IMR-90 (cell line): ENCODE measurements around the gene PACSIN2. TPM values are rescaled to one million over a fixed set of nuclear protein-coding genes. Genes with fewer than 3 reads are reported as not detected.

Source experiments
- ATAC-seq: fragments of 200-7000 bp; cut with Tn5 transposase; 2 replicates; pipeline ENCODE4 v1.9.1; 2020; ENCODE audit warnings: low read depth, mild to moderate bottlenecking, moderate library complexity
- BruUV-seq: library from RNA; stranded (reverse); fragments of 400-500 nt; replicated peaks from 2 replicates; lab custom pipeline; 2021; lab: Mats Ljungman, UMichigan
- CTCF ChIA-PET: fragments of 300-600 bp; formaldehyde crosslinking; extraction: SDS; loops from one replicate; lab custom pipeline; 2021; ENCODE audit warnings: antibody characterized with exemption; lab: Yijun Ruan, JAX
- POLR2A ChIA-PET: fragments of 300-600 bp; sonication (Branson Sonifier 250); formaldehyde crosslinking; loops from one replicate; lab custom pipeline; 2022; ENCODE audit warnings: antibody characterized with exemption; ENCODE audit not compliant: unreplicated experiment; lab: Charles Lee
- DNase-seq: peaks from one replicate; pipeline ENCODE4 v3.0.0; 2013
- H2AFZ ChIP-seq: replicated peaks from 2 replicates; pipeline ENCODE3; 2013; ENCODE audit warnings: low read length, mild to moderate bottlenecking; ENCODE audit not compliant: poor library complexity
- H2AK5ac ChIP-seq: 2 replicates; pipeline ENCODE4 v1.6.1; 2013; ENCODE audit warnings: low read depth, low read length, inconsistent platforms
- H2AK9ac ChIP-seq: replicated peaks from 2 replicates; pipeline ENCODE3; 2013; ENCODE audit warnings: mild to moderate bottlenecking, low read depth, low read length, moderate library complexity; ENCODE audit not compliant: poor library complexity
- H2BK120ac ChIP-seq: 2 replicates; pipeline ENCODE4 v1.6.1; 2013; ENCODE audit warnings: low read depth, low read length, inconsistent platforms
- H2BK15ac ChIP-seq: 3 replicates; pipeline ENCODE4 v1.6.1; 2013; ENCODE audit warnings: low read depth, low read length, inconsistent platforms
- H2BK20ac ChIP-seq: 2 replicates; pipeline ENCODE4 v1.6.1; 2013; ENCODE audit warnings: low read depth, mild to moderate bottlenecking, inconsistent platforms, low read length, moderate library complexity
- H2BK5ac ChIP-seq: 2 replicates; pipeline ENCODE4 v1.6.1; 2013; ENCODE audit warnings: mild to moderate bottlenecking, low read depth, low read length, inconsistent platforms; ENCODE audit not compliant: poor library complexity, severe bottlenecking
- H3K14ac ChIP-seq: replicated peaks from 2 replicates; pipeline ENCODE4 v1.6.1; 2013; ENCODE audit warnings: low read depth, low read length, inconsistent platforms
- H3K18ac ChIP-seq: 2 replicates; pipeline ENCODE4 v1.6.1; 2013; ENCODE audit warnings: low read depth, low read length, control low read depth
- H3K23ac ChIP-seq: 2 replicates; pipeline ENCODE4 v1.6.1; 2013; ENCODE audit warnings: low read depth, low read length, inconsistent platforms
- H3K27ac ChIP-seq: 2 replicates; pipeline ENCODE4 v1.5.1; 2013; ENCODE audit warnings: mild to moderate bottlenecking, control low read depth, low read length; ENCODE audit not compliant: insufficient read depth
- H3K27me3 ChIP-seq: 2 replicates; pipeline ENCODE4 v1.6.1; 2013; ENCODE audit warnings: low read length; ENCODE audit not compliant: control insufficient read depth, insufficient read depth
- H3K36me3 ChIP-seq: 2 replicates; pipeline ENCODE4 v1.6.1; 2013; ENCODE audit warnings: low read length, mixed read lengths; ENCODE audit not compliant: control insufficient read depth, insufficient read depth
- H3K4ac ChIP-seq: 2 replicates; pipeline ENCODE4 v1.6.1; 2013; ENCODE audit warnings: low read depth, low read length, inconsistent platforms
- H3K4me1 ChIP-seq: 2 replicates; pipeline ENCODE4 v1.6.1; 2013; ENCODE audit warnings: low read length, mixed read lengths; ENCODE audit not compliant: control insufficient read depth, insufficient read depth
- H3K4me2 ChIP-seq: 2 replicates; pipeline ENCODE4 v1.6.1; 2013; ENCODE audit warnings: low read depth, mild to moderate bottlenecking, control low read depth, low read length, moderate library complexity
- H3K4me3 ChIP-seq: 2 replicates; pipeline ENCODE4 v1.5.1; 2013; ENCODE audit warnings: low read depth, mild to moderate bottlenecking, control low read depth, low read length, moderate library complexity; ENCODE audit not compliant: insufficient read depth
- H3K56ac ChIP-seq: 2 replicates; pipeline ENCODE4 v1.6.1; 2013; ENCODE audit warnings: low read length, inconsistent platforms; ENCODE audit not compliant: insufficient read depth; ENCODE audit errors: extremely low read depth
- H3K79me1 ChIP-seq, 2 experiments: 2 replicates each; pipeline ENCODE4 v1.6.1; 2013; ENCODE audit warnings: low read length in 2 of 2, inconsistent platforms in 1 of 2, low read depth in 1 of 2
- H3K9ac ChIP-seq: 2 replicates; pipeline ENCODE4 v1.6.1; 2013; ENCODE audit warnings: low read depth, low read length, control low read depth
- H3K9me1 ChIP-seq: 2 replicates; pipeline ENCODE4 v1.6.1; 2013; ENCODE audit warnings: low read length, inconsistent platforms; ENCODE audit not compliant: insufficient read depth
- H3K9me3 ChIP-seq: 2 replicates; pipeline ENCODE4 v1.6.1; 2013; ENCODE audit warnings: low read length; ENCODE audit not compliant: control insufficient read depth, insufficient read depth
- H4K20me1 ChIP-seq: 2 replicates; pipeline ENCODE4 v1.6.1; 2013; ENCODE audit warnings: low read length, inconsistent platforms; ENCODE audit not compliant: insufficient read depth
- H4K5ac ChIP-seq: 2 replicates; pipeline ENCODE4 v1.6.1; 2013; ENCODE audit warnings: mild to moderate bottlenecking, low read depth, low read length, control low read depth
- H4K8ac ChIP-seq, 2 experiments: 2 replicates each; pipeline ENCODE4 v1.6.1; 2013; ENCODE audit warnings: low read depth in 2 of 2, low read length in 2 of 2, control low read depth in 1 of 2, inconsistent platforms in 1 of 2
- H4K91ac ChIP-seq: 2 replicates; pipeline ENCODE4 v1.6.1; 2013; ENCODE audit warnings: low read depth, low read length, inconsistent platforms; ENCODE audit not compliant: insufficient read depth
- BHLHE40 ChIP-seq: fragments of 150-350 bp; IDR thresholded peaks from 2 replicates; pipeline ENCODE4 v1.6.1; 2016; ENCODE audit warnings: mild to moderate bottlenecking, low read depth, low read length
- CHD1 ChIP-seq: IDR thresholded peaks from 2 replicates; pipeline ENCODE4 v1.6.1; 2012; ENCODE audit warnings: low read depth, low read length, improper control_type of control experiment
- CTCF ChIP-seq: conservative IDR thresholded peaks from 2 replicates; pipeline ENCODE4 v1.5.1; 2012; ENCODE audit warnings: mild to moderate bottlenecking, low read depth, low read length, improper control_type of control experiment
- MAFK ChIP-seq: IDR thresholded peaks from 2 replicates; pipeline ENCODE4 v1.6.1; 2012; ENCODE audit warnings: low read depth, low read length, improper control_type of control experiment
- POLR2A ChIP-seq: IDR thresholded peaks from 2 replicates; pipeline ENCODE4 v1.6.1; 2012; ENCODE audit warnings: mild to moderate bottlenecking, low read depth, low read length
- RCOR1 ChIP-seq: IDR thresholded peaks from 2 replicates; pipeline ENCODE4 v1.6.1; 2012; ENCODE audit warnings: mild to moderate bottlenecking, low read length, improper control_type of control experiment; ENCODE audit not compliant: insufficient replicate concordance
- SMC3 ChIP-seq: fragments of 150-350 bp; IDR thresholded peaks from 2 replicates; pipeline ENCODE4 v1.6.1; 2016; ENCODE audit warnings: low read depth, mild to moderate bottlenecking, antibody characterized with exemption, low read length, moderate library complexity
- USF2 ChIP-seq: fragments of 150-350 bp; IDR thresholded peaks from 2 replicates; pipeline ENCODE4 v1.6.1; 2017; ENCODE audit warnings: mild to moderate bottlenecking, antibody characterized with exemption, low read length, low read depth
- WGBS, 2 experiments: methylation state at CpG; one replicate each; pipeline versions ENCODE4 v1.1.5 to v1.1.7; 2013; ENCODE audit warnings: missing lambda C conversion rate in 2 of 2; ENCODE audit not compliant: insufficient read length in 1 of 2; ENCODE audit errors: extremely low coverage in 2 of 2; 5-methylcytosine and 5-hydroxymethylcytosine counted together
- dilution Hi-C: fragments of 300-500 bp; cut with HindIII; formaldehyde crosslinking; loops from one replicate; pipeline ENCODE4 v1.14.3; 2018; ENCODE audit warnings: low sequenced_read_pairs; ENCODE audit not compliant: unreplicated experiment
- in situ Hi-C: fragments of 300-500 bp; cut with MboI; formaldehyde crosslinking; loops from 3 replicates; pipeline ENCODE4 v1.14.3; 2019; ENCODE audit warnings: low sequenced_read_pairs, inconsistent platforms, mixed read lengths
- intact Hi-C: fragments of 100-400 bp; cut with micrococcal nuclease; formaldehyde crosslinking; loops from 2 replicates; pipeline ENCODE4 v1.10.0; 2022
- polyA plus RNA-seq, 3 experiments: library from polyadenylated mRNA; depleted of rRNA; stranded (reverse); fragments of >200 nt; gene quantifications; 2 replicates each; pipeline ENCODE4 v1.2.3, GENCODE V29; 2012; ENCODE audit warnings: low replicate concordance in 1 of 3
- total RNA-seq: library from RNA; depleted of rRNA; stranded (reverse); fragments of >200 nt; gene quantifications from 2 replicates; pipeline ENCODE4 v1.2.3, GENCODE V29; 2012
- TF ChIP-seq, protein P1 (sequence below): fragments of 150-350 bp; IDR thresholded peaks from 2 replicates; pipeline ENCODE4 v1.6.1; 2016; ENCODE audit warnings: low read depth, mild to moderate bottlenecking, low read length, moderate library complexity, borderline replicate concordance

The PACSIN2 gene
- total and polyA plus RNA-seq, 2 of the 4 experiments (the other 2 are of a cell fraction): 85.0 to 118 TPM

- Histone ChIP-seq H3K4me3 (no peak overlapping the region), H3K27ac (no peak overlapping the region), H3K36me3 (peaks cover 6% of the 10 kb centered on the region), H2AK9ac (peak overlapping the region; percentile 66), H4K91ac (no peak overlapping the region), H2AK5ac (peak overlapping the region; percentile 66), H2AFZ (no peak overlapping the region), H3K4me2 (no peak overlapping the region), H3K9ac (no peak overlapping the region), H3K23ac (no peak overlapping the region), H3K27me3 (no peaks in the 10 kb centered on the region), H4K8ac (no peak overlapping the region), H2BK20ac (no peak overlapping the region), H3K14ac (no peak overlapping the region), H3K79me1 (peaks cover 34 to 82% of the 10 kb centered on the region in 2 experiments), H4K20me1 (peaks cover 54% of the 10 kb centered on the region), H3K56ac (no peak overlapping the region), H3K4ac (no peak overlapping the region), H4K5ac (no peak overlapping the region), H2BK5ac (no peak overlapping the region), H3K9me3 (no peaks in the 10 kb centered on the region), H3K4me1 (peaks cover 10% of the 10 kb centered on the region), H2BK15ac (no peak overlapping the region), H3K18ac (no peak overlapping the region), H3K9me1 (peaks cover 35% of the 10 kb centered on the region), H2BK120ac (no peak overlapping the region)
- in situ Hi-C loops (no loop called here), dilution Hi-C loops (no loop called here), intact Hi-C loops (no loop called here)
- BruUV-seq: no TSS peak
- ATAC-seq (no peak), DNase-seq (no peak)
- TF ChIP-seq MAFK: no peak
- TF ChIP-seq CTCF: no peak
- TF ChIP-seq BHLHE40: no peak
- TF ChIP-seq POLR2A: no peak
- TF ChIP-seq RCOR1: no peak
- TF ChIP-seq, protein P1, sequence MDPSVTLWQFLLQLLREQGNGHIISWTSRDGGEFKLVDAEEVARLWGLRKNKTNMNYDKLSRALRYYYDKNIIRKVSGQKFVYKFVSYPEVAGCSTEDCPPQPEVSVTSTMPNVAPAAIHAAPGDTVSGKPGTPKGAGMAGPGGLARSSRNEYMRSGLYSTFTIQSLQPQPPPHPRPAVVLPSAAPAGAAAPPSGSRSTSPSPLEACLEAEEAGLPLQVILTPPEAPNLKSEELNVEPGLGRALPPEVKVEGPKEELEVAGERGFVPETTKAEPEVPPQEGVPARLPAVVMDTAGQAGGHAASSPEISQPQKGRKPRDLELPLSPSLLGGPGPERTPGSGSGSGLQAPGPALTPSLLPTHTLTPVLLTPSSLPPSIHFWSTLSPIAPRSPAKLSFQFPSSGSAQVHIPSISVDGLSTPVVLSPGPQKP: no peak
- TF ChIP-seq SMC3: no peak
- TF ChIP-seq USF2: no peak
- TF ChIP-seq CHD1: no peak
- ChIA-PET CTCF (no interaction called here), POLR2A (no interaction called here)
- 100% methylated on average over 4 of the region's 8 CpGs; no CpG with 5 or more reads in 1 of the 2 experiments for WGBS, 2 experiments
Measured at GRCh38 chr22:42967005-42967404, 47.9 kb downstream of the PACSIN2 start.
